ENCODE data around the gene TTLL5. TPM values are rescaled to one million over a fixed set of nuclear protein-coding genes. Genes with fewer than 3 reads are reported as not detected.
A peak's percentile ranks its signal among the peaks of the same experiment; 100 is the strongest.

Gene TTLL5
- total and polyA plus RNA-seq, 2 donors (not counting 1 experiment from before 2014, with no cell fraction given), result 16.1 to 23.8 TPM

GRCh38 chr14:75987201-75987970 is 326.3 kb downstream of the TTLL5 start:
- peak overlapping the region; percentile 5 for H3K4me2 ChIP-seq (ENCODE audit: extremely low read depth, insufficient read depth, low read length)
- H3K9me3 ChIP-seq (ENCODE audit: control insufficient read depth, insufficient read depth, low read depth, low read length), result no peaks in the 10 kb centered on the region
- TF ChIP-seq CTCF (conservative IDR thresholded peaks at IDR 0.05 in 1 of 2, IDR thresholded peaks at IDR 0.05 in 1 of 2; ENCODE audit: low read depth in 1 of 2, low read length in 2 of 2), result no peak
- no peak for TF ChIP-seq EZH2 (IDR thresholded peaks at IDR 0.05; ENCODE audit: low read length, missing control alignments)
- H3K27me3 ChIP-seq (ENCODE audit: control insufficient read depth, insufficient read depth, low read length), result no peaks in the 10 kb centered on the region
- no peak overlapping the region for H3K4me3 ChIP-seq (replicated peaks in 1 of 4; ENCODE audit: control extremely low read depth in 1 of 4, insufficient read depth in 1 of 4, low read depth in 3 of 4, low read length in 4 of 4)
- no peaks in the 10 kb centered on the region for H4K20me1 ChIP-seq (ENCODE audit: control insufficient read depth, extremely low read depth, insufficient read depth, low read length)
- H3K36me3 ChIP-seq (ENCODE audit: control insufficient read depth, insufficient read depth, low read length), result no peaks in the 10 kb centered on the region
- H2AFZ ChIP-seq (ENCODE audit: low read length), result no peak overlapping the region
- peaks cover 6% of the 10 kb centered on the region for H3K4me1 ChIP-seq (ENCODE audit: control insufficient read depth, extremely low read depth, insufficient read depth, low read length)
- no peak for DNase-seq (ENCODE audit: low read depth in 2 of 2)
- H3K27ac ChIP-seq (ENCODE audit: insufficient read depth, low read length), result no peak overlapping the region
- H3K79me2 ChIP-seq (ENCODE audit: control insufficient read depth, insufficient read depth, low read length), result no peaks in the 10 kb centered on the region
- no peak overlapping the region for H3K9ac ChIP-seq (ENCODE audit: insufficient read depth, low read length)

GRCh38 chr14:75989134-75989533 is 328.1 kb downstream of the TTLL5 start:
- Histone ChIP-seq H3K4me2 (ENCODE audit: extremely low read depth, insufficient read depth, low read length) (no peak overlapping the region), H3K4me3 (replicated peaks in 1 of 4; ENCODE audit: control extremely low read depth in 1 of 4, insufficient read depth in 1 of 4, low read depth in 3 of 4, low read length in 4 of 4) (no peak overlapping the region), H4K20me1 (ENCODE audit: control insufficient read depth, extremely low read depth, insufficient read depth, low read length) (no peaks in the 10 kb centered on the region), H3K27ac (ENCODE audit: insufficient read depth, low read length) (peak overlapping the region; percentile 40), H3K9me3 (ENCODE audit: control insufficient read depth, insufficient read depth, low read depth, low read length) (no peaks in the 10 kb centered on the region), H3K36me3 (ENCODE audit: control insufficient read depth, insufficient read depth, low read length) (no peaks in the 10 kb centered on the region), H3K79me2 (ENCODE audit: control insufficient read depth, insufficient read depth, low read length) (no peaks in the 10 kb centered on the region), H3K27me3 (ENCODE audit: control insufficient read depth, insufficient read depth, low read length) (no peaks in the 10 kb centered on the region), H3K9ac (ENCODE audit: insufficient read depth, low read length) (no peak overlapping the region), H2AFZ (ENCODE audit: low read length) (no peak overlapping the region), H3K4me1 (ENCODE audit: control insufficient read depth, extremely low read depth, insufficient read depth, low read length) (peaks cover 3% of the 10 kb centered on the region)
- no peak for TF ChIP-seq EZH2 (IDR thresholded peaks at IDR 0.05; ENCODE audit: low read length, missing control alignments)
- TF ChIP-seq CTCF (conservative IDR thresholded peaks at IDR 0.05 in 1 of 2, IDR thresholded peaks at IDR 0.05 in 1 of 2; ENCODE audit: low read depth in 1 of 2, low read length in 2 of 2), result peak in 1 of 2 donors; percentile 3
- peak; percentile 83 to 91 for DNase-seq (ENCODE audit: low read depth in 2 of 2)

- peaks cover 11% of the 10 kb centered on the region for H3K4me1 ChIP-seq (ENCODE audit: control insufficient read depth, extremely low read depth, insufficient read depth, low read length)
- no peaks in the 10 kb centered on the region for H4K20me1 ChIP-seq (ENCODE audit: control insufficient read depth, extremely low read depth, insufficient read depth, low read length)
- H2AFZ ChIP-seq (ENCODE audit: low read length), result no peak overlapping the region
- no peaks in the 10 kb centered on the region for H3K79me2 ChIP-seq (ENCODE audit: control insufficient read depth, insufficient read depth, low read length)
- no peaks in the 10 kb centered on the region for H3K36me3 ChIP-seq (ENCODE audit: control insufficient read depth, insufficient read depth, low read length)
- no peak for DNase-seq (ENCODE audit: low read depth in 2 of 2)
- H3K27ac ChIP-seq (ENCODE audit: insufficient read depth, low read length), result no peak overlapping the region
- H3K4me2 ChIP-seq (ENCODE audit: extremely low read depth, insufficient read depth, low read length), result no peak overlapping the region
- TF ChIP-seq CTCF (conservative IDR thresholded peaks at IDR 0.05 in 1 of 2, IDR thresholded peaks at IDR 0.05 in 1 of 2; ENCODE audit: low read depth in 1 of 2, low read length in 2 of 2) (no peak), EZH2 (IDR thresholded peaks at IDR 0.05; ENCODE audit: low read length, missing control alignments) (no peak)
- no peaks in the 10 kb centered on the region for H3K9me3 ChIP-seq (ENCODE audit: control insufficient read depth, insufficient read depth, low read depth, low read length)
- no peak overlapping the region for H3K4me3 ChIP-seq (replicated peaks in 1 of 4; ENCODE audit: control extremely low read depth in 1 of 4, insufficient read depth in 1 of 4, low read depth in 3 of 4, low read length in 4 of 4)
- H3K27me3 ChIP-seq (ENCODE audit: control insufficient read depth, insufficient read depth, low read length), result no peaks in the 10 kb centered on the region
- H3K9ac ChIP-seq (ENCODE audit: insufficient read depth, low read length), result no peak overlapping the region
Observed at GRCh38 chr14:75990297-75990696, 329.3 kb downstream of the TTLL5 start.
